Bone marrow (tissue), 2 donors: Measurements from ENCODE around the gene H1-8.

Source experiments
- DNase-seq, 2 donors: peaks; one replicate each; lab custom pipeline; 2025; lab: John Stamatoyannopoulos, UW

Gene H1-8

DNA sequence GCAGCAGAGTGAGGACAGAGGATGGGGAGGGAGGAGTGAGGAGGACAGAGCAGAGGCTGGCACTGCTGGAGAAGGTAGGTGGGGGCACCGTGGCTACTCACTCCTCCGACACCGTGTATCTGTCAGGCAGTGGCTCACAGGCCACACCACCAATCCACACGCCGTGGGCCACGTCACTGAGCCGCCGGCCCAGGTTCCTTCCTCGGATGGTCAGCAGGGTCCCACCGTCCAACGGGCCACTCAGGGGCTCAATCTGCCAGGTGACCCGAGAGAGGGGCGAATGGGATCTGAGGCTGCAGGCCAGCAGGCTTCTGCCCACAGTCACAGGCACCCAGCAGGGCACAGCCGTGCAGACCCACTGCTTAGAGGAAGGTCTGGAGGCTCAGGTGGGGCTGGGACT is 30.5 kb downstream of the H1-8 start:
- no peak for DNase-seq

DNA sequence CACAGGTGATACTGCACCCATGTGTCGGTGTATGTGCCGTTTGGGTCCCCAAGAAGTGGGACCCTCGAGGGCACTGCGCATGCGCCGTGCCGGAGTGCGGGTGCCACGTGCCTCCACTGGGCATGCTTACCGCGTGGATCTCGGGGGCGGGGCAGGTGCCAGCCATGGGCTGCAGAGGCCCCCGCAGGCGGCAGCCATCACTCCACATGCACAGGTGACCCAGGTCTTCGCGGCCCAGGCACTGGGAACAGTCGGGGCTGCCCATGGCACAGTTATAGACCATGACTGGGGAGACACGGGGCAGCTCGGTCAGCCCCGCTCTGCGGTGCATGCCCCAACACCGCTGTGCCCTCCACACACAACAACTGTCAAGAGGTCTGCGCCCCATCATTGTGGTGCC is 31.2 kb downstream of the H1-8 start:
- no peak for DNase-seq

DNA sequence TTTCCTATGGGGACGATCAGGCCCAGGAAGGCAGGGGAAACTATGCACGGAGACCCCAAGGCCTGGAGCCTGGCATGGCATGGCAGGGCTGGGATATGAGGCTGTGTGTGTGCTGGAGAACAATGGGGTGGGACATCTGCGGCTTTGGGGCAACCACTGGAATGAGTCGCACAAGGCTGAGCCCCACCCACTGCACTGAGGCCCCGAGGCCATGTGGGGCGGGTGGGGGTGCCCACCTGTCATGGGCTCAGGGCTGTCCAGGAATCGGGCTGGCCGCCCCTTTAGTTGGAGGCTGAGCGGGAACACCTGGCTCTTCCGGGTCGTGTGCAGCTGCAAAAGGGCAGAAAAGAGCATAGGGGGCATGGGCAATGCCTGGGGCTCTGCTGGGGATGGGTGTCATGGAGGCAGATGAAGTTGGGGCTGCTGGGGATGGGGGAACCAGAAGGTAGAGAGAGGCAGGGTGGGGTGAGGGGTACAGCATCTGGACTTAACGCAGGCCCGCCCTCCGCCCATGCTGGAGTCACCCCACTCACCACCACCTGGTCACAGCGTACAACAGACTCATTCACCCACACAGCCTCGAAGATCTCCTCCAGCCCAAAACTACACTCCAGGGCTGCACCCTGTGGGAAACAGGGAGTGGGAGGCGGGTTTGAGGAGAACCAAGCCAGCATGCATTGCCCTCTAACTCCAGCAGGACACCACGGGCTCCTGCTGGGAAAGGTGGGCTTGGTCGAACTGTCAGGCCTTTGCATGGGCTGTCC is 32.4 kb downstream of the H1-8 start:
- DNase-seq, result no peak

DNA sequence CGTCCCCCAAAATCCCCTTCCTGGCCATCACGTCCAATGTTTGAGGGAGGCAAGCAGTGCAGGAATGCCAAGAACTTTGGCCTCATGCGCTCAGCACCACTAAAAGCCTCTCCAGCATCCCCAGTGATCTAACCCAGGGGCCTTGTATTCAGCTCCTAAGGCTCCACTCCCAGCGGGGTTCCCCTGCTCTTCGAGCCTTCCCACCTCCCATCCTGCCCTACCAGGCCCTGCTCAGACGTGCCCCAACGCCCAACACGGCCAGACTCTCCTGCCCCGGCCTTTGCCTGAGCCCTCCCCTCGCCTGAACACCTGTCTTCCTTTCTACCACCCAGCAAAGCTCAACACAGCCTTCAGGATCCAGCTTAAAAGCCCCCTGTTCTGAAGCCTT is 33.0 kb downstream of the H1-8 start:
- no peak for DNase-seq

GRCh38 chr3:129576514-129577352 is 33.8 kb downstream of the H1-8 start:
- DNase-seq, result peak; percentile 28 to 88

GRCh38 chr3:129577366-129577765 is 34.4 kb downstream of the H1-8 start:
- DNase-seq, result no peak

- DNase-seq, result peak; percentile 53 to 88
Measured at GRCh38 chr3:129577925-129578786, 35.2 kb downstream of the H1-8 start.

DNA sequence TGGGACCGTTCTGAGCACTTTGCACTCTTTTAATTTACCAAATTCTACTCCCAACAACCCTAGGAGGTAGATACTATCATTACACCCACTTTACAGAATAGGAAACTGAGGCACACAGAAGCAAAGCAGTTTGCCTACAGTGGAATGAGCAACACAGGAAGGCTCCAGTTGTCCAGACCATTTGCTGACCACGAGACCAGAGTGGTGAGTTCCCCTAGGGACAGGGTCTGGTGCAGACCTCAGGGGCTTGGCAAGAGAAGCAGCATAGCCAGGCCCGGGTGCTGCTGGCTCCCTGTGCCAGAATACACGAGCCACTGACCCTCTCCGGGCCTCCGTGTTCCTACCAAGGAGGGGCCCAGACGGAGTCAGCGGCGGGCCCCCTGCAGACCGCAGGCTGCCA is 37.0 kb downstream of the H1-8 start:
- no peak for DNase-seq

DNA sequence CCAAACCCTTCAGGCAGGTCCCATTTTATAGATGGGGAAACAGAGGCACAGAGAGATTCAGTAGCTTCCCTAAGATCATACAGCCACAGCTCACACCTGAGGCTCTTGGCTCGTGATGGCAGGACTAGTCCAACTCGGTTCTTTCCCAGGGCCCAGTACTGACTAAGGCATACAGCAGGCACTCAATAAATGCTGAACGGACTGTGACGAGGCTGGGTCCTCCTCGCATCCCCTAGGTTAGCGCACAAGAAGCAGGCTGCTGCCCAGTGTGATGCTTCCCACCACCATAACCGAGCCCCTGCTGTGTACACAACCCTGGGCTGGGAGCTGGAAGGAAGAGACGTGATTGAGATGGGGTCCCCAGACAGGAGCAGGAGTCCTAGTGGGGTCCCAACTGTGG is 38.6 kb downstream of the H1-8 start:
- DNase-seq, result no peak

GRCh38 chr3:129582799-129583198 is 39.8 kb downstream of the H1-8 start:
- no peak for DNase-seq

DNA sequence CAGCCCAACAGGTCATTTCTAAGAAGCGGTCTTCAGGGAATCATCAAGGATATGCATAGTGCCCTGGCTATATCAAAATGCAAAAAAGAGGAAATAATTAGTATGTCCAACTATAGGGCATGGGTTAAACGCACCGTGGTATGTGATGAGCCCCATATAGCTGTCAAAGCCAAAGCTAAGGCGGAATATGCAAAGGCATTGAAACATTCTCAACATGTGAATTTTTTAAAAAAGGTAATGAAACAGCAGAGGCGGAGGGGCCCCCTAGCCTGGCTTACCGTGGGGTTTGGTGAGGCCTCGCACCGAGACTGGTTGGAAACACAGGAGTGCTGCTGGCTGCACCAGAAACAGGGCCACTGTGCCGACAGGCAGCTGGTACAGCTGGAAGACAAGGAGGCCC is 40.3 kb downstream of the H1-8 start:
- no peak for DNase-seq

- no peak for DNase-seq
Measured at GRCh38 chr3:129584631-129585030, 41.7 kb downstream of the H1-8 start.

- no peak for DNase-seq
Measured at GRCh38 chr3:129585949-129586657, 43.1 kb downstream of the H1-8 start.

GRCh38 chr3:129586746-129587430 is 43.9 kb downstream of the H1-8 start:
- no peak for DNase-seq

- DNase-seq, result no peak
Measured at GRCh38 chr3:129587566-129588210, 44.7 kb downstream of the H1-8 start.

- DNase-seq, result no peak
Measured at GRCh38 chr3:129590215-129590614, 47.2 kb downstream of the H1-8 start.

- no peak for DNase-seq
Measured at GRCh38 chr3:129591932-129592331, 49.0 kb downstream of the H1-8 start.

- DNase-seq, result peak in 1 of 2 donors; percentile 16
Measured at GRCh38 chr3:129592381-129593131, 49.6 kb downstream of the H1-8 start.

DNA sequence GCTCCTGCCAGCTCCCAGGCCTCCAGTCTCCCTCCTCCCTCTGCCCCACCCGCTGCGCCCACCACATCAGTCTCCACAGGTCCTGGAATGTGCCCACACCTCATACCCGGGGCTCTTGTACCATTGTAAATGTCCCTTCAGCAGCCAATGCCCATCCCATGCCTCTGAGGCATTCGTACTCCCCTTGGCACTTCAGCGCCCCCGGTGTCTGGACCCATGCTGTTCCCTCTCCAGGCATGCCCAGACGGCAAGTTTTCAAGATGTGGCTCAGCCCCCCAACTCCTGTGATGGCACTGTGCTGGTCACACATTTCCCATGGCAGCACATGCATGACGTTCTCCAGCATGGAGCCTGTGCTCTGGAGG is 50.2 kb downstream of the H1-8 start:
- DNase-seq, result no peak
